ENCODE data around the gene EMC8. TPM values are rescaled to one million over a fixed set of nuclear protein-coding genes. Genes with fewer than 3 reads are reported as not detected.

EMC8 gene
- total and polyA plus RNA-seq, 3 experiments from 2014 or later, result 27.6 to 56.2 (median 52.2) TPM

- Mint-ChIP-seq H3K4me1 (peaks cover 20 to 41% (median 22%) of the 10 kb centered on the region in 3 donors), H3K4me3 (peak overlapping the region in 6 of 7 donors; percentile 63 to 91 (median 78)), H3K27ac (peak overlapping the region in 6 of 8 donors; percentile 56 to 91 (median 72)), H3K27me3 (no peaks in the 10 kb centered on the region), H3K36me3 (no peaks in the 10 kb centered on the region), H3K9me3 (no peaks in the 10 kb centered on the region)
- H3K9me3 ChIP-seq (ENCODE audit: low read length), result no peaks in the 10 kb centered on the region
- peaks cover 30% of the 10 kb centered on the region for H3K4me1 ChIP-seq (ENCODE audit: insufficient read depth, low read length)
- peak overlapping the region; percentile 46 for H3K4me3 ChIP-seq (ENCODE audit: low read length)
- ChIA-PET CTCF (no interaction called here), POLR2A (no interaction called here)
- no peak for DNase-seq
- H3K27ac ChIP-seq (ENCODE audit: low read depth, low read length), result peak overlapping the region; percentile 2
- H3K36me3 ChIP-seq (ENCODE audit: insufficient read depth, low read length), result no peaks in the 10 kb centered on the region
- H3K27me3 ChIP-seq (ENCODE audit: insufficient read depth, low read length, poor library complexity, severe bottlenecking), result no peaks in the 10 kb centered on the region
Measured at GRCh38 chr16:85734311-85735017, 64.9 kb downstream of the EMC8 start.

DNA sequence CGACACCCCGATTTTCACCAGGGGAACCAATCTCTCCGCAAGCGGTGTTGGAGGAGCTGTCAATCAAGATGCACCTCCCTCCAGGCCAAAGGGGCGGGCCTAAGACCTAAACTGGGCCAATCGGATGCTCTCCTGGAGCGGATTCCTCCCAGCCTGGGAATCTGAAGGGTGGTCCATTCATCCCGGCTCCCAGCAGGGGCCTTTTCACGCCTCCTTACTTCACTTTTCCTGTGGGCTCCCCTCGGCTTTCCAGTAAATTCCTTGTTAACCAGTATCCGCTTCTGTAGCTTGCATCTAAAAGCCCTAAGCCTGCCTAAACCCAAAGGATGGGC is 65.5 kb downstream of the EMC8 start:
- Histone ChIP-seq H3K27ac (ENCODE audit: low read depth, low read length) (no peak overlapping the region), H3K4me1 (ENCODE audit: insufficient read depth, low read length) (peaks cover 30% of the 10 kb centered on the region), H3K27me3 (ENCODE audit: insufficient read depth, low read length, poor library complexity, severe bottlenecking) (no peaks in the 10 kb centered on the region), H3K36me3 (ENCODE audit: insufficient read depth, low read length) (no peaks in the 10 kb centered on the region), H3K9me3 (ENCODE audit: low read length) (no peaks in the 10 kb centered on the region), H3K4me3 (ENCODE audit: low read length) (no peak overlapping the region)
- ChIA-PET CTCF (no interaction called here), POLR2A (no interaction called here)
- H3K4me3 Mint-ChIP-seq, result no peak overlapping the region
- DNase-seq, result no peak
- peaks cover 20 to 43% (median 21%) of the 10 kb centered on the region in 3 donors for H3K4me1 Mint-ChIP-seq
- no peaks in the 10 kb centered on the region for H3K36me3 Mint-ChIP-seq
- peak overlapping the region in 1 of 8 donors; percentile 80 for H3K27ac Mint-ChIP-seq
- no peaks in the 10 kb centered on the region for H3K27me3 Mint-ChIP-seq
- H3K9me3 Mint-ChIP-seq, result no peaks in the 10 kb centered on the region

GRCh38 chr16:85733155-85733838 is 66.0 kb downstream of the EMC8 start:
- Mint-ChIP-seq H3K27me3 (no peaks in the 10 kb centered on the region), H3K36me3 (no peaks in the 10 kb centered on the region), H3K4me3 (peak overlapping the region in 2 of 7 donors; percentile 22 to 31), H3K9me3 (no peaks in the 10 kb centered on the region), H3K4me1 (peaks cover 20 to 43% (median 21%) of the 10 kb centered on the region in 3 donors), H3K27ac (peak overlapping the region in 4 of 8 donors; percentile 22 to 80 (median 68))
- no peak overlapping the region for H3K27ac ChIP-seq (ENCODE audit: low read depth, low read length)
- H3K4me1 ChIP-seq (ENCODE audit: insufficient read depth, low read length), result peaks cover 30% of the 10 kb centered on the region
- H3K36me3 ChIP-seq (ENCODE audit: insufficient read depth, low read length), result no peaks in the 10 kb centered on the region
- H3K4me3 ChIP-seq (ENCODE audit: low read length), result no peak overlapping the region
- ChIA-PET CTCF (no interaction called here), POLR2A (no interaction called here)
- no peak for DNase-seq
- H3K27me3 ChIP-seq (ENCODE audit: insufficient read depth, low read length, poor library complexity, severe bottlenecking), result no peaks in the 10 kb centered on the region
- no peaks in the 10 kb centered on the region for H3K9me3 ChIP-seq (ENCODE audit: low read length)

- Mint-ChIP-seq H3K9me3 (no peaks in the 10 kb centered on the region), H3K27ac (peak overlapping the region in 3 of 8 donors; percentile 41 to 46 (median 42)), H3K4me1 (peaks cover 19 to 39% (median 20%) of the 10 kb centered on the region in 3 donors), H3K4me3 (no peak overlapping the region), H3K36me3 (peaks cover 0 to 4% (median 0%) of the 10 kb centered on the region in 3 donors), H3K27me3 (no peaks in the 10 kb centered on the region)
- ChIA-PET CTCF (no interaction called here), POLR2A (no interaction called here)
- Histone ChIP-seq H3K9me3 (ENCODE audit: low read length) (no peaks in the 10 kb centered on the region), H3K27ac (ENCODE audit: low read depth, low read length) (no peak overlapping the region), H3K36me3 (ENCODE audit: insufficient read depth, low read length) (no peaks in the 10 kb centered on the region), H3K4me3 (ENCODE audit: low read length) (no peak overlapping the region), H3K27me3 (ENCODE audit: insufficient read depth, low read length, poor library complexity, severe bottlenecking) (no peaks in the 10 kb centered on the region), H3K4me1 (ENCODE audit: insufficient read depth, low read length) (peaks cover 27% of the 10 kb centered on the region)
- DNase-seq, result no peak
Measured at GRCh38 chr16:85731179-85731578, 68.2 kb downstream of the EMC8 start.

DNA sequence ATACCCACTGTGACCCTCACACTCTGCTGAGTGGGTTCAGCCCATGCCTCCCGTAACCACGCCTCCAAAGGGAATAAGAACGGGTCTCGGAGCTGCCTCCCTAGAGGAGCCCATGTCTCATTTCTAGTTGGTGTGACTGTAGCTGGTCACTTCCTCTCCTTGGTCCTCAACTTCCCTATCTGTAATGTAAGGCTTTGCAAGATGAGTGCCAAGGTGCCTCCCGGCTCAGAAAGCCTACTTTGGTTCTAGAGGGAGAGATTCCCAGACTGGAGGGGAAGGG is 69.2 kb downstream of the EMC8 start:
- H3K27me3 ChIP-seq (ENCODE audit: insufficient read depth, low read length, poor library complexity, severe bottlenecking), result no peaks in the 10 kb centered on the region
- Mint-ChIP-seq H3K36me3 (peaks cover 0 to 9% (median 0%) of the 10 kb centered on the region in 3 donors), H3K4me1 (peaks cover 8 to 28% (median 9%) of the 10 kb centered on the region in 3 donors), H3K27ac (no peak overlapping the region), H3K9me3 (no peaks in the 10 kb centered on the region), H3K27me3 (no peaks in the 10 kb centered on the region), H3K4me3 (no peak overlapping the region)
- ChIA-PET POLR2A (no interaction called here), CTCF (no interaction called here)
- H3K9me3 ChIP-seq (ENCODE audit: low read length), result no peaks in the 10 kb centered on the region
- H3K4me3 ChIP-seq (ENCODE audit: low read length), result no peak overlapping the region
- no peaks in the 10 kb centered on the region for H3K36me3 ChIP-seq (ENCODE audit: insufficient read depth, low read length)
- no peak overlapping the region for H3K27ac ChIP-seq (ENCODE audit: low read depth, low read length)
- H3K4me1 ChIP-seq (ENCODE audit: insufficient read depth, low read length), result peaks cover 17% of the 10 kb centered on the region
- no peak for DNase-seq

DNA sequence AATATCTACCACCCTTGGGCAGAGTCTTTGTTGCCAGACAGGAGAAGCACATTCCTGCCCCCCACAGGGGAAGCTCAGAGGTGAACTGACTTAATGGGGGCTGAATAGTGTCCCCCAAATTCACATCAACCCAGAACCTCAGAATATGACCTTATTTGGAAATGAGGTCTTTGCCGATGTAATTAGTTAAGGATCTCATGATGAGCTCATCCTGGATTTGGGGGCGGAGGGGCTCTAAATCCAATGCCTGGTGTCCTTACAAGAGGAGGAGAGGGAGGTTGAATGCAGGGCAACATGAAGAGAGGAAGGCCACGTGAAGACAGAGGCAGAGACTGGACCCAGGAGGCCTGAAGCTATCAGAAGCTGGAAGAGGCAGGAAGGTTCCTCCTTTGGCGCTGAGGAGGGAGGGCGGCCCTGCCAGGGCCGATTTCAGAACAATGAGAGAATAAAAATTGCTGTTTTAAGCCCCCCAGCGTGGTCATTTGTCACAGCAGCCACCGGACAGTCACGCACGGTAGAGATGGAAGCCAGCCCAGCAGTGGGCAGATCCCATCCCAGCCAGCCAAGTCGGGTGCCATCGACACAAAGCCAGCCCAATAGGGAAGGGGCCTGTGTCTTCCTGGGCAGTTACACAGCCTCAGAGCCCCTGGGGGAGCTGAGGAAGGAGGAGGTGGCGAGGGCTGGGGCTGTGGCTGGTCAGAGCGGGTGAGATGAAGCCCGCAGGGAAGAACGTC is 69.7 kb downstream of the EMC8 start:
- peaks cover 11% of the 10 kb centered on the region for H3K4me1 ChIP-seq (ENCODE audit: insufficient read depth, low read length)
- CTCF ChIA-PET, result no interaction called here

DNA sequence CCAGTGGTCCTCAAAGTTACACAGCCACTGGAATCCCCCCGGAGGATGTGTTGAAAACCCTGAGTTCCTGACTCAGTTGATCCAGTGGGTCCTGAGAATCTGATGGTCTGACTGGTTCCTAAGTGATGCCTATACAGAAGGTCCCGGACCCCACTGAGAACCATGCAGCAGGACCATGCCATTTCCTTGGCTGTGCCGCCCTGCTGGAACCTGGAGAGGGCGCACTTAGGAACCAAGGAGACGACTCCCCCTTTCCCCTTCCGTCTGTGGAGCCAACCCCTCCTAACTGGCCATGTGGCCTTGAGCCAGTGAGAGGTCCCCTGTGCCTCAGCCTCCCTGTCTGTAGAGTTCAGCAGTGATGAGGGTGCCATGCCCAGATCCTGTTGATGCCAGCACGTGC is 70.5 kb downstream of the EMC8 start:
- Histone ChIP-seq H3K4me1 (ENCODE audit: insufficient read depth, low read length) (peaks cover 4% of the 10 kb centered on the region), H3K9me3 (ENCODE audit: low read length) (no peaks in the 10 kb centered on the region), H3K36me3 (ENCODE audit: insufficient read depth, low read length) (no peaks in the 10 kb centered on the region), H3K27ac (ENCODE audit: low read depth, low read length) (no peak overlapping the region), H3K27me3 (ENCODE audit: insufficient read depth, low read length, poor library complexity, severe bottlenecking) (no peaks in the 10 kb centered on the region), H3K4me3 (ENCODE audit: low read length) (no peak overlapping the region)
- Mint-ChIP-seq H3K27me3 (no peaks in the 10 kb centered on the region), H3K4me1 (peaks cover 4 to 19% (median 4%) of the 10 kb centered on the region in 3 donors), H3K4me3 (no peak overlapping the region), H3K36me3 (peaks cover 0 to 10% (median 0%) of the 10 kb centered on the region in 3 donors), H3K27ac (no peak overlapping the region), H3K9me3 (no peaks in the 10 kb centered on the region)
- ChIA-PET CTCF (no interaction called here), POLR2A (no interaction called here)
- DNase-seq, result no peak

More for the DNA sequence above, 69.7 kb downstream of the EMC8 start:
- no peak overlapping the region for H3K27ac ChIP-seq (ENCODE audit: low read depth, low read length)
- no peak for DNase-seq
- no peak overlapping the region for H3K4me3 ChIP-seq (ENCODE audit: low read length)
- H3K36me3 Mint-ChIP-seq, result peaks cover 0 to 9% (median 0%) of the 10 kb centered on the region in 3 donors
- POLR2A ChIA-PET, result no interaction called here
- H3K9me3 ChIP-seq (ENCODE audit: low read length), result no peaks in the 10 kb centered on the region
- no peaks in the 10 kb centered on the region for H3K36me3 ChIP-seq (ENCODE audit: insufficient read depth, low read length)
- no peak overlapping the region for H3K4me3 Mint-ChIP-seq
- H3K27me3 Mint-ChIP-seq, result no peaks in the 10 kb centered on the region
- H3K27me3 ChIP-seq (ENCODE audit: insufficient read depth, low read length, poor library complexity, severe bottlenecking), result no peaks in the 10 kb centered on the region
- H3K4me1 Mint-ChIP-seq, result peaks cover 4 to 23% (median 5%) of the 10 kb centered on the region in 3 donors
- peak overlapping the region in 1 of 8 donors; percentile 36 for H3K27ac Mint-ChIP-seq
- H3K9me3 Mint-ChIP-seq, result no peaks in the 10 kb centered on the region

Measured in CD8-positive, alpha-beta memory T cell (primary cell).